ENCODE measurements around the gene TSPAN18. TPM values are rescaled to one million over a fixed set of nuclear protein-coding genes. Genes with fewer than 3 reads are reported as not detected.

Gene TSPAN18
- total RNA-seq, 1 donor from 2014 or later: 52.8 TPM

DNA sequence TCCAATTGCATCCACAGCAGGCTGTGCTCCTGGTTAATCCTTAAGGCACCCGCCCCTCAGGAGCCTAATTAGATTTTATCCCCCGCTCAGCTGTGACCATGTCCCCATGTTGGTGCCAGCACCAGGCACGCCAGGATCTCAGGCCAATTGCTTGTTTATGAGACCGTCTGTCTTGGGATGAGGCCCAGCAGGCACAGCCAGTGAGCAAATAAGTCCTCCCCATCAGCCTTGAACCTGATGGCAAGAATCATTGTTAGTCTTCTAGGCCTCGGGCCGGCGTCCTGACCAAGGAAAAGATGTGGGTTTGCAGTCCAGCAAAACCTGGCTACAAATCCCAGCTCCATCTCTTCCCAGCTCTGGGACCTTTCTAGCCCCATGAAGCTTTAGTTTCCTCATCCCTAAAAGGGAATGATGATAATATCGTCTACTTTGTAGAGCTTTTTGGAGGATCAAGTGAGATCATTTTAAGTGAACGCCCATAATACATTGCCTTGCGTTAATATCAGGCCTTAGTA lies 166.6 kb downstream of the TSPAN18 start:
- Mint-ChIP-seq H3K27me3 (no peaks in the 10 kb centered on the region), H3K4me3 (no peak overlapping the region), H3K27ac (no peak overlapping the region), H3K36me3 (no peaks in the 10 kb centered on the region), H3K9me3 (no peaks in the 10 kb centered on the region), H3K4me1 (ENCODE audit: unreplicated experiment) (peaks cover 20% of the 10 kb centered on the region)
- TF ChIP-seq, protein P1, sequence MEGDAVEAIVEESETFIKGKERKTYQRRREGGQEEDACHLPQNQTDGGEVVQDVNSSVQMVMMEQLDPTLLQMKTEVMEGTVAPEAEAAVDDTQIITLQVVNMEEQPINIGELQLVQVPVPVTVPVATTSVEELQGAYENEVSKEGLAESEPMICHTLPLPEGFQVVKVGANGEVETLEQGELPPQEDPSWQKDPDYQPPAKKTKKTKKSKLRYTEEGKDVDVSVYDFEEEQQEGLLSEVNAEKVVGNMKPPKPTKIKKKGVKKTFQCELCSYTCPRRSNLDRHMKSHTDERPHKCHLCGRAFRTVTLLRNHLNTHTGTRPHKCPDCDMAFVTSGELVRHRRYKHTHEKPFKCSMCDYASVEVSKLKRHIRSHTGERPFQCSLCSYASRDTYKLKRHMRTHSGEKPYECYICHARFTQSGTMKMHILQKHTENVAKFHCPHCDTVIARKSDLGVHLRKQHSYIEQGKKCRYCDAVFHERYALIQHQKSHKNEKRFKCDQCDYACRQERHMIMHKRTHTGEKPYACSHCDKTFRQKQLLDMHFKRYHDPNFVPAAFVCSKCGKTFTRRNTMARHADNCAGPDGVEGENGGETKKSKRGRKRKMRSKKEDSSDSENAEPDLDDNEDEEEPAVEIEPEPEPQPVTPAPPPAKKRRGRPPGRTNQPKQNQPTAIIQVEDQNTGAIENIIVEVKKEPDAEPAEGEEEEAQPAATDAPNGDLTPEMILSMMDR (conservative IDR thresholded peaks at IDR 0.05): no peak
- no peak for DNase-seq (ENCODE audit: extremely low spot score, unreplicated experiment)

DNA sequence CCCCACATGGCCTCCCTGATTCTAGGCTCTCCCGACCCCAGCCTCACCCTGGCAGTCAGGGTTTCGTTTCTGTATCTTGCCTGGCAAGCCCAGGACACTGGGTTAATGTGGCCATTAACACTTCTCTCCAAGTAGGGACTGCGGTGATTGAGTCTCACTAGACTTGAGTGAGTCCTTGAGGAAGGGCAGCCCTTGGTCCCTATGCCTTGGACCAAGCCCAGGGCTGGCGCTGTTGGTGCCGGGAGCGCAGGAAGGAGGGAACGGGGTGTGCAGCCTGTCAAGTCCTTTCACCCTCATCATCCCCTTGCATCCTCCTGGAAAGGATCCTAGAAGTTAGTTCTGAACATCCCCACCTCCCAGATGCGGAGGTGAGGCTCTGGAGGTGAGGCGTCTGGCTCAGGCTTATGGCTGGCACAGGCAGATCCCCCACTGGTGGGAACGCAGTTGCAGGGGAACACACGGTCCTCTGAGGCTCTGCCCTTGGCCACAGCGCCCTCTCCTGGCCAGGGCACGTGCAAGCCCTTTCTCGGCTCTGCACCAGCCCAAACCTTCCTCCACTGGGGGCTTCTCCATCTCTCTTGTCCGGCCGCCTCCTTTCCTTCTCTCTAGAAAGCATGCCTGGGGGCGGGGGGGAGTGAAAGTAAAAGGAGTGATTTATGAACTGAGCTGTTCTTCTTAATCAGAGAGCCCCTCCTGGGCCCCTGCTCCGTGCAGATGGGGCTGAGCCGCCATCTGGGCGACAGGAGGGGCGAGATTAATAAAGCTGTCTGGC lies 167.3 kb downstream of the TSPAN18 start:
- Mint-ChIP-seq H3K27me3 (no peaks in the 10 kb centered on the region), H3K9me3 (no peaks in the 10 kb centered on the region), H3K4me3 (peak overlapping the region; percentile 9), H3K4me1 (ENCODE audit: unreplicated experiment) (peaks cover 20% of the 10 kb centered on the region), H3K36me3 (peaks cover 3% of the 10 kb centered on the region), H3K27ac (no peak overlapping the region)
- peak; percentile 89 for DNase-seq (ENCODE audit: extremely low spot score, unreplicated experiment)
- TF ChIP-seq, protein P1 (conservative IDR thresholded peaks at IDR 0.05): peak; percentile 99

GRCh38 chr11:44899959-44900358 lies 173.2 kb downstream of the TSPAN18 start:
- H3K36me3 Mint-ChIP-seq: peaks cover 7% of the 10 kb centered on the region
- no peaks in the 10 kb centered on the region for H3K9me3 Mint-ChIP-seq
- no peaks in the 10 kb centered on the region for H3K27me3 Mint-ChIP-seq
- no peak overlapping the region for H3K27ac Mint-ChIP-seq
- no peak for DNase-seq (ENCODE audit: extremely low spot score, unreplicated experiment)
- peaks cover 4% of the 10 kb centered on the region for H3K4me1 Mint-ChIP-seq (ENCODE audit: unreplicated experiment)
- TF ChIP-seq, protein P1 (conservative IDR thresholded peaks at IDR 0.05): no peak
- no peak overlapping the region for H3K4me3 Mint-ChIP-seq

DNA sequence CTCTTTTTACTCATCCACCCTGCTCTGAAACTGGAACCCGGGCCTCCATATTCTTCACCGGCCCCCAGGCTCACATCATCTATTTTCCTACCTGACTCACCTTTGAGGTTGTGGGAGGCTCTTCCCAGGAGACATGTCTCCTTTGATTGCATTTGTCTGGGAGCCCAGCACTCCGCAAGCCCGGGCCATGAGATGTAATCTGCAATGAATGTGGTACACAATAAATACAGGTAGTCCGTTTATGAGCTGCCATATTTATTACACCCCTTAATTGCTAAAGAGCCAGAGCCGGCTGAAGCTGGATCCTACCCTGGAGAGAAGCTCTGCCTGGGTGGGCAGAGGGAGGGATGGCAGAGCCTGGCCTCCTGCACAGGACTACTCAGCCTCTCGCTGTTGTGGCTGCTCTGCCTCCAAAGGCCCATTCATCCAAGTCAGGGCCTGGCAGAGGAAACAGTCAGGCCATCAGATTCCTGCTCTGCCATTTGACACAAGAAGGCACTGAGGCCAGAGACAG lies 174.4 kb downstream of the TSPAN18 start:
- Mint-ChIP-seq H3K4me3 (no peak overlapping the region), H3K27me3 (no peaks in the 10 kb centered on the region), H3K4me1 (ENCODE audit: unreplicated experiment) (peaks cover 7% of the 10 kb centered on the region), H3K27ac (no peak overlapping the region), H3K36me3 (peaks cover 7% of the 10 kb centered on the region), H3K9me3 (no peaks in the 10 kb centered on the region)
- TF ChIP-seq, protein P1 (conservative IDR thresholded peaks at IDR 0.05): no peak
- no peak for DNase-seq (ENCODE audit: extremely low spot score, unreplicated experiment)

DNA sequence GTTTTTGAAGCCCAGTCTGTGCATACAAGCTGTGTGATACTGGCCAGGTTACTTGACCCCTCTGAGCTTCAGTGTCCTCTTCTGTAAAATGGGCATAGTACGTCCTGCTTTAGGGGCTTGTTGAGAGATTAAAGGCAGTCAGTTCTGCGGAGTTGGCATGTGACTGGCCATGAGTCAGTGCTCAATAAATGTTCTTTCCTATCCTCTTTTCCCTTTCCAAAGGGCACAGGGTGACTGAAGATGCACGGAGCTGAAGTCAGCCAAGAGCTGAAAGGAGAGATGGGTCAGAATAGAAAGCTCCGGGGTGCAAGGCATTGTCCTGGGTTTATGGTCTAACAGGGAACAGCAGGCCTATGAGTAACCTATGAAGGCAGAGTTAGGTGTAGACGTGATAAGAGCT lies 175.0 kb downstream of the TSPAN18 start:
- Mint-ChIP-seq H3K4me1 (ENCODE audit: unreplicated experiment) (peaks cover 7% of the 10 kb centered on the region), H3K27me3 (no peaks in the 10 kb centered on the region)

More for the DNA sequence above, 175.0 kb downstream of the TSPAN18 start:
- Mint-ChIP-seq H3K36me3 (peaks cover 7% of the 10 kb centered on the region), H3K27ac (no peak overlapping the region), H3K4me3 (no peak overlapping the region), H3K9me3 (no peaks in the 10 kb centered on the region)
- no peak for DNase-seq (ENCODE audit: extremely low spot score, unreplicated experiment)
- TF ChIP-seq, protein P1 (conservative IDR thresholded peaks at IDR 0.05): no peak

Measured in type B pancreatic cell (in vitro differentiated cells).